ENCODE measurements around the gene BCL2.

Gene BCL2

DNA sequence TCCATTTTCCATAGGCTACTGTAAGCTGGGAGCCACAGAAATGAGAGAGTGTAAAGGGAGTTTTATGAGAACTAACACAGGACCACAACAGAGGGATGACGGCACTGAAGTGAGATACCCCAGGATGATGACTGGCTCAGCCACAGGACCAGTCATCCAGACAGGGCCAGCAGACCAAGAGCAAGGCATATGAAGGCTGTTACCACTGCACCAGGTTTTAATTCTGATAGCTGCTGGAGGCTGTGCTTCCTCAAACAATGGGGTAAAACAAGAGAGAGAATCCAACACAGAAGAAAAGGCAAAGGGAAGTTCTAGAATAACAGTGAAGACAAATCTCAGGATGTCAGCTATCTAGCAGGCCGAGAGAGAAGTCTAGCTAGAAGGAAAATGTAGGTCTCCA is 94.9 kb downstream of the BCL2 start:
- peak overlapping the region; percentile 32 for H3K27ac Mint-ChIP-seq
- H3K36me3 Mint-ChIP-seq, result peaks cover 49 to 77% of the 10 kb centered on the region in 2 donors
- ATAC-seq (replicated peaks) (peak; percentile 85 to 95), DNase-seq (no peak)
- no peak overlapping the region for H3K4me3 Mint-ChIP-seq
- no peaks in the 10 kb centered on the region for H3K27me3 Mint-ChIP-seq
- peaks cover 8 to 10% of the 10 kb centered on the region in 2 donors for H3K9me3 Mint-ChIP-seq
- peaks cover 39 to 70% of the 10 kb centered on the region in 2 donors for H3K4me1 Mint-ChIP-seq

DNA sequence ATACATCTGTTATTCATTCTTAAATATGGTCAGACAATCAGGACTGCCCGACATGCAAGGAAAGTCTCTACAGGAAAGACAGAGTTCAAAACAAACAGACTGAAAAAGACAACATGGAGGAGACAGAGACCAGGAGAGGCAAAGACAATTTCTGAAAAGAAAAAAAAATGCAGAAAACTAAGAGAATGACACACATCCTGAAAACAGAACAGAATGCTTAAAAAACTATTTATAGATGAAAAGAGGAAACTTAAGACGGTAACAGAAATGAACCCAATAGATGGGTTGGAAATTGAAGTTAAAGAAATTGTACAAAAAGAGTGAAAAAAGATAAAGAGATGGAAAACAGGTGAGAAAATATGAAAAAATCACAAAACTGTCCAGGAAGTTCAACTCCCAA is 95.7 kb downstream of the BCL2 start:
- H3K27me3 Mint-ChIP-seq, result no peaks in the 10 kb centered on the region
- peak in 1 of 2 donors; percentile 45 for ATAC-seq (replicated peaks)
- H3K36me3 Mint-ChIP-seq, result peaks cover 51 to 79% of the 10 kb centered on the region in 2 donors

DNA sequence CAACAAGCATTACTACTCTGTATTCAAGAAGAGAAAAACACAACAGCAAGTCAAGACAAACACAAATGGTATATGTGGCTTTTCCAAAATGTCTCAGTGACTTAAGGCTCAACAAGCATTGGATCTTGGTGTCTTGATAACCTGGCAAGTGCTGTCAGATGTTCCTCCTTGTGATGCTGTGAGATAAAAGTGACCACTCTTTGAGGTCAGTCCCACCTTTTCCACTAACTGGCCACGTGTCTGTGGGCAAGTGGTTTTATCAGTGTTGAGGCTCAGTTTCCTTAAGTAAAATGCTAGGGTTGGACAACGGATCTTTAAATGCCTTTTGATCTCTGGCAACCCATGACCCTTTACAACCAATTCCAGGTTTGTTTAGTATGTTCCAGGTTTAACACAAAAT is 98.7 kb downstream of the BCL2 start:
- H3K27me3 Mint-ChIP-seq, result no peaks in the 10 kb centered on the region
- H3K4me3 Mint-ChIP-seq, result no peak overlapping the region
- H3K9me3 Mint-ChIP-seq, result peaks cover 4 to 16% of the 10 kb centered on the region in 2 donors
- ATAC-seq (replicated peaks) (no peak), DNase-seq (no peak)
- peaks cover 56 to 88% of the 10 kb centered on the region in 2 donors for H3K4me1 Mint-ChIP-seq
- H3K36me3 Mint-ChIP-seq, result peaks cover 44 to 78% of the 10 kb centered on the region in 2 donors
- H3K27ac Mint-ChIP-seq, result peak overlapping the region; percentile 60

More for the DNA sequence above, 95.7 kb downstream of the BCL2 start:
- Mint-ChIP-seq H3K27ac (peak overlapping the region; percentile 63), H3K4me3 (peak overlapping the region; percentile 24 to 32), H3K4me1 (peaks cover 40 to 74% of the 10 kb centered on the region in 2 donors), H3K9me3 (peaks cover 9 to 10% of the 10 kb centered on the region in 2 donors)
- no peak for DNase-seq

DNA sequence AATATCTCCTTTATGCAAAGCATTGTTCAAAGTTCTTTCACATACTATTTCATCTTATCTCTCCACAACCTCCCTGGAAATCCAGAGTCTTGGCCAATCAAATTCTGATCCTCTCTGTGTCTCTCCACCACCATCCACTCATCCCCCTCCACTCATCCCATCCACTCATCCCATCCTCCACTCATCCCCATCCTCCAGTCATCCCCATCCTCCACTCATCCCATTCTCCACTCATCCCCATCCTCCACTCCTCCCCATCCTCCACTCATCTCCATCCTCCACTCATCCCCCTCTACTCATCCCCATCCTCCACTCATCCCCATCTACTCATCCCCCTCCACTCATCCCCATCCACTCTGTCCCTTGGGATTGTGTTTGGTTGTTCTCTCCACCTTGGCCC is 101.1 kb downstream of the BCL2 start:
- peaks cover 54 to 77% of the 10 kb centered on the region in 2 donors for H3K36me3 Mint-ChIP-seq
- DNase-seq, result no peak
- H3K4me1 Mint-ChIP-seq, result peaks cover 48 to 83% of the 10 kb centered on the region in 2 donors
- H3K27ac Mint-ChIP-seq, result peak overlapping the region; percentile 72
- H3K27me3 Mint-ChIP-seq, result no peaks in the 10 kb centered on the region
- no peak for ATAC-seq (replicated peaks)
- H3K9me3 Mint-ChIP-seq, result peaks cover 7 to 16% of the 10 kb centered on the region in 2 donors
- peak overlapping the region in 1 of 2 donors; percentile 27 for H3K4me3 Mint-ChIP-seq

DNA sequence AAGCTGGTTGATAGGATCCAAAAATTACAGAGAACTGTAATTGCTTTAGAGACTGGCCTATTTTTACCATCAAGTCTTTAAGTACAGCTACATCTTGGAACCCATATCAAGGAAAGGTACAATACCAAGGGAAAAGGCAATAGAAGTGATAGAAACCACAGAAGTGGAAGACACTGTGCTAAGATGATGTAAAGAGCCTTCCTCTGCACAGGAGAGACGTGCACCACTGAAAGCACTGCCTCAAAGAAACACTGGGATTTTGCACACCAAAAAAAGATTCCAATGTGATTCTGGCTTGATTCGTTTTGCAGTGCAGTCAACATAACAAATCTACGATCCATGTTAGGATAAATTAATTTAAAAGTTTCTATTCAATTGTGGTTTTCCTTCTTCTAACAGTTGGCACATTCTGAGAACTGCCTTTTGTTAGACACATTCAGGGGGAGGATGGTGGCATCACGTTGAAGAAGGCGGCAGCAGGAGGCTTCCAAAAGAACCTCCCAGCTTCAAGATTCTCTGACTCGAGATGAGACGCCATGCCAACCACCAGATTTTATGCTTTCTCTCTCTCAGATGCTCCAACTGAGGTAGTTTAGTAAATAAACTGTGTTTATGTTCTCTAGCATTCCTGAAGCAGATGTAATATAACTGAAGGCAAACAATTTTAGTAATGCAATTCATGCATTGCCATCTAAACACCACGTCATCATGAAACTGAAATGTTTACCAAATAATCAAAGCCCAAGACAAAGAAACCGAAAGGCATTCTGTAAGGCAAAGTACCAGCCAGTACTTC is 102.9 kb downstream of the BCL2 start:
- ATAC-seq (replicated peaks) (peak; percentile 19 to 34), DNase-seq (no peak)
- peaks cover 52 to 75% of the 10 kb centered on the region in 2 donors for H3K36me3 Mint-ChIP-seq
- H3K27ac Mint-ChIP-seq, result no peak overlapping the region
- no peaks in the 10 kb centered on the region for H3K27me3 Mint-ChIP-seq
- H3K4me1 Mint-ChIP-seq, result peaks cover 46 to 81% of the 10 kb centered on the region in 2 donors
- H3K4me3 Mint-ChIP-seq, result no peak overlapping the region
- H3K9me3 Mint-ChIP-seq, result peaks cover 6 to 9% of the 10 kb centered on the region in 2 donors

DNA sequence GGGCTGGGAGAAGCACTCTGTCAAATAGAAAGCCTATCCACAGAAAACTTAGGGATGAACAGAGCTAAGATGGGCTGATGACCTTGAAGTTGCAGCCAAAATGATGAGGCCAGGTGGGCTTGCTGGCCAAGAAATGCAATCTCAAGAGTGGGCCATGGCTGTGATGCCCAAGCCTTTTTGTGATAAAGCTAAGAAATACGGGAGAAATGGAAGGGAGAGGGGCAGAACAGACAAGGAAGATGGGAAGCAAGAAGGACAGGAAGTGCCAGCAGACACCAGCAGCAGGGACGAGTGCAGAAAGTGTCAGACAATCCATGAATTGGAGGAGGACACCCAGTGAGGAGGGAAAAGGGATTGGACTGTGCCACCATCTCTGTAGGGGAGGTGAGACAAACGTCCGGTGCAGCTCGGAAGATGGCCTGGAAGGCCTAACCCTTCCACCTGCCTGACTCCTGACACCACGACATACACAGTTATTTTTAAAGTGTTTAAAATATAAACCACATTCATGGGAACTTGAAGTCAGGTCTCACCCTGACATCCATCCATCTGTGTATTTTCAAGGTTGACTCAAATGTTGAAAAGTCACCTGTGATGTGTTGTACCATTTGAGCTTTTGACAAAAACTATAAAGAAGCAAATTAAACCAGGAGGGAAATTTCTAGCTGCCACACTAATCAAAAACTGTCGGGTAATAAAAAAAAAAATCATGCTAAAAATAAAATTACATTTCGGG is 105.5 kb downstream of the BCL2 start:
- Mint-ChIP-seq H3K36me3 (peaks cover 43 to 67% of the 10 kb centered on the region in 2 donors), H3K27me3 (no peaks in the 10 kb centered on the region), H3K4me1 (peaks cover 56 to 85% of the 10 kb centered on the region in 2 donors), H3K9me3 (peaks cover 6 to 9% of the 10 kb centered on the region in 2 donors), H3K27ac (peak overlapping the region; percentile 38), H3K4me3 (peak overlapping the region; percentile 3 to 5)
- ATAC-seq (replicated peaks) (no peak), DNase-seq (no peak)

DNA sequence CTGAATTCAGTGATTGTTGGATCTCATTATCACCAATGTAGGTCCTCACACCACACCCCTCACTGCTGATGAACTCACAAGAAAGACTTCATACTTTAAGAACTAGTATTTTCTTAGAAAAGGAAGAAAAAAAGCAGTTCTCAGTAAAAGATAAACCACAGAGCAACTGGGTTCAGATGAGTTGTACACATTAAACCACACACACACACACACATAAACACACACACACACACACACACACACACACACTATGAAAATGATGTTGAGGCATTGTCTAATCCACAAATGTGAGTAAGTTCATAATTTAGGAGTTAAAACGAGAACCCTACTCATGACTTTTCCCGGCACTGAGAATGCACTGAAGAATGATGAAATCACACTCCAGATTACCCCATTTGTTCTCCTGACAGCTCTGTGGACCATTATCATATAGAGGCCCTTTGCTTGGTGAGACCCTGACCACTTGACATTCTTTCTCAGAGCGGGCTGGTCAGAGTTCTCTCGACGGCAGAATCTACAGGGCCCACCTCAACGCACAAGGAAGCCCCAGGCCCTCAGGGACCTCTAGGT is 106.2 kb downstream of the BCL2 start:
- H3K9me3 Mint-ChIP-seq, result peaks cover 2 to 3% of the 10 kb centered on the region in 2 donors
- DNase-seq (no peak), ATAC-seq (replicated peaks) (peak in 1 of 2 donors; percentile 57)
- peaks cover 41 to 64% of the 10 kb centered on the region in 2 donors for H3K36me3 Mint-ChIP-seq
- peak overlapping the region; percentile 38 for H3K27ac Mint-ChIP-seq
- no peaks in the 10 kb centered on the region for H3K27me3 Mint-ChIP-seq
- no peak overlapping the region for H3K4me3 Mint-ChIP-seq
- H3K4me1 Mint-ChIP-seq, result peaks cover 56 to 85% of the 10 kb centered on the region in 2 donors

DNA sequence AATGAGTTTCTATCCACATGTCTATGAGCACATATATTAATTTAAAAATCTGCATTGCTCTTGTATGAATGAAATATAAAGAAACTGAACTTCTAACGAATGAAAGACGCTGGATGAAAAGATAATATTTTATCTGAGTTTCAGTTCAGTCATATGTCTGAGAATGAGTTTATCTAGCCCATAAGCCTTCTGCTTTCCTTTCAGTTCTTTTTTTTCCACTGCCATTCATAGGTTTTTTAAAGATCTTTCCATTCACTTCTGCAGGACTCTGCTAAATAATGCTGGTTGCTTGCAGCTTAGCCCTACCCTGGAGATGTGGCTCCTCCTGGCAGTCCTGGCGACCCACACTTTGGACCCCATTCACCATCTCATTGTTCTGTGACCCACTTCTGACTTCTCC is 109.0 kb downstream of the BCL2 start:
- Mint-ChIP-seq H3K36me3 (peaks cover 43 to 59% of the 10 kb centered on the region in 2 donors), H3K4me1 (peaks cover 62 to 85% of the 10 kb centered on the region in 2 donors), H3K4me3 (peak overlapping the region; percentile 2 to 54), H3K27ac (no peak overlapping the region), H3K9me3 (peaks cover 0 to 3% of the 10 kb centered on the region in 2 donors), H3K27me3 (no peaks in the 10 kb centered on the region)
- peak; percentile 31 to 35 for ATAC-seq (replicated peaks)
- DNase-seq, result no peak

DNA sequence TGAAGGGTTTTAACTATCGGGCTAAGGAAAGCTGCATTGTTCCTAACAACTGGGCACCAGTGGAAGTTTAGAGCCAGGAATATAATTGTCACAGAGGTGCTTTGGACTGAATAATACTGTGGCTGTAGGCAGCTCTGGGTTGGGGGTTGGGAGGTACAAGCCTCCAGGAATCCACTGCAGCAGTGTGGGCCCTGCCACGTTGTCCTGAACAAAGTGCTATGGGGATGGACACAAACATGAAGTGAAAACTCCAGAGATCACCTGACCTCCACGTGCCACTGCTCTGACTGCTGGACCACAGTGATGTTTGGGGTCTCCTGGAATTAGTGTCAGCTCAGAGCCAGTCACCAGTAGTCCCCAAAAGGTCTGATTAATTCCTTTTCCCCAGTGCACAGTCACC is 110.9 kb downstream of the BCL2 start:
- ATAC-seq (replicated peaks) (no peak), DNase-seq (no peak)
- H3K27me3 Mint-ChIP-seq, result no peaks in the 10 kb centered on the region
- peaks cover 44 to 57% of the 10 kb centered on the region in 2 donors for H3K36me3 Mint-ChIP-seq
- H3K27ac Mint-ChIP-seq, result peak overlapping the region; percentile 22
- no peaks in the 10 kb centered on the region for H3K9me3 Mint-ChIP-seq
- peak overlapping the region; percentile 30 to 70 for H3K4me3 Mint-ChIP-seq
- H3K4me1 Mint-ChIP-seq, result peaks cover 63 to 89% of the 10 kb centered on the region in 2 donors

DNA sequence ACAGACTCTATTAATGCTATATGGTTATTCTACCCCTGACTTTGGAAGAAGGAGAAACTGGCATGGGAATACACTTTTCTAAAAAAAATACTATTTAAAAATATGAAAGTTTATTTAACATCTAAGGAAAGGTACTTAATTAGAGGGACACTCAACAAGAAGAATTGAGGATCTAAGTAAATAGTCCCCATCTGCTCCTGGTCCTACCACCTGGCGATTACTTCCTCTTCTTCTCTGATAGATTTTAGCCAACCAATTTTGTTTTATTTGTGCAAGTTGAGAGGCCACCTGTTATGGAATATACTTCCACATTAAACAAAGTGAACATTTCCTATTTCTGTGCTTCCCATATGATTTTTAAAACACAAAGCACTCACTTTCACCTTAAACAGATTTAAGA is 111.7 kb downstream of the BCL2 start:
- Mint-ChIP-seq H3K9me3 (no peaks in the 10 kb centered on the region), H3K27me3 (no peaks in the 10 kb centered on the region), H3K27ac (peak overlapping the region; percentile 22), H3K4me1 (peaks cover 59 to 80% of the 10 kb centered on the region in 2 donors), H3K4me3 (peak overlapping the region; percentile 6 to 70), H3K36me3 (peaks cover 43 to 55% of the 10 kb centered on the region in 2 donors)
- ATAC-seq (replicated peaks) (peak; percentile 35 to 40), DNase-seq (no peak)

DNA sequence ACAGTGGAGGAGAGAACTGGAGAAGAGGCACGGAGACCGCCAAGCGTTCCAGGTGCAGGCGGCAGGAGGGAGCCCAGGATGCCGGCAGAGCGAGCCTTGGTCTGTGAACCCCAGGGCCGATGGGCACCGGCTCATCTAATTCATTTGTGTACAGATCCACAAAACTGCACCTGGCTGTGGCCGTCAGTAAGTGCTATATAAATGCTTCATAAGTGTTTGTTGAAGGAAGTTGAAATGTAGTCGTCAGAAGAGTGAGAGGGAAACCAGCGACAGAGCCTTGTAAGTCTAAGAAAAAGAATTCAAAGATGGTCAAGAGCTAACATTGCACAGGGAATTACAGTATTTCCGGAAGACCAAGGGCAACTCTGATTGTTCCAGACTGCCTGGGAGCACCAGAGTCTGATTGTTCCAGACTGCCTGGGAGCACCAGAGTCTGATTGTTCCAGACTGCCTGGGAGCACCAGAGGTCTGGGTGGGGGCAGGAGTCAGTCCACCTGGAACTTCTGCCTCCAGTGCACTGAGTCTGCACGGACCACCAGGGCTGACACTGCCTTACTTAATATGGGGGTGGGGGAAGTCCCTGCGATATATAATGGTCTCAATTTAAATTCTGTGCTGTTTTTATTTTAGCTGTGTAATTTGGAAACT is 112.3 kb downstream of the BCL2 start:
- Mint-ChIP-seq H3K4me1 (peaks cover 59 to 80% of the 10 kb centered on the region in 2 donors), H3K27ac (peak overlapping the region; percentile 32), H3K36me3 (peaks cover 44 to 51% of the 10 kb centered on the region in 2 donors), H3K9me3 (no peaks in the 10 kb centered on the region), H3K4me3 (peak overlapping the region; percentile 51 to 64), H3K27me3 (no peaks in the 10 kb centered on the region)
- DNase-seq (peak; percentile 21), ATAC-seq (replicated peaks) (peak; percentile 76 to 78)

DNA sequence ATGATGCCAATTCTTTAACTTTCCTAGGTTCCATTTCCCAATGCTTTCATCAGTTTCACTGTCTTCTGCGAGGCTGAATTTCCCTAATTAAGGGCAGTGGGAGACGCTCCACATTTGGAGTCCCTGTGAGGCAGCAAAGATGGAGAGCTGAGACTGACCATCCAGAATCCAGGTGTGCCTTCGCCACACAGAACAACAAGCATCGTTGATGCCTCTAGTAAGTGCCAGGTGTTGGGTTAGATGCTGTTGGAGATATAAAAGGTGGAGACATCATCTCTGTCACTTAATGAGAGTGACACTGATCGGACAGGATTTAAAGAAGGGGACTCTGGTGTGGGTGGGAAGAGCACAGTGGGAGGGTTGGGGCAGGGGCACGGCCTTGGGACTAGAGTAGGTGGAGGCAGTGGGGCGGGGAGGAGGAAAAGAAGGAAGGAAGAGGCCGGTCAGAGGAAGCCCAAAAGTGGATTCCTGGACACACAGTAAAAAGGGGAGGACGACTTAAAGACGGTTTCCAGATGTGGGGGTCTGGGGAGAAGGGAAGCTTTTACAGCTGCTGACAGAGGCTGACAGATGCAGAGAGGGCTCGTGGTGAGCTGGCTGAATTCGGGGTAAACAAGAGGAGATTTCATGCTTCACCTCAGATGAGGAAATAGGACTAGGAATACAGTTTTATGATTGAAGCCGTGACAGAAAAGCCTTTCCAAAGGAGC is 113.0 kb downstream of the BCL2 start:
- peak overlapping the region; percentile 51 to 64 for H3K4me3 Mint-ChIP-seq
- DNase-seq (no peak), ATAC-seq (replicated peaks) (peak in 1 of 2 donors; percentile 11)
- peaks cover 39 to 47% of the 10 kb centered on the region in 2 donors for H3K36me3 Mint-ChIP-seq
- H3K4me1 Mint-ChIP-seq, result peaks cover 58 to 75% of the 10 kb centered on the region in 2 donors
- H3K27ac Mint-ChIP-seq, result peak overlapping the region; percentile 32
- no peaks in the 10 kb centered on the region for H3K9me3 Mint-ChIP-seq
- no peaks in the 10 kb centered on the region for H3K27me3 Mint-ChIP-seq

DNA sequence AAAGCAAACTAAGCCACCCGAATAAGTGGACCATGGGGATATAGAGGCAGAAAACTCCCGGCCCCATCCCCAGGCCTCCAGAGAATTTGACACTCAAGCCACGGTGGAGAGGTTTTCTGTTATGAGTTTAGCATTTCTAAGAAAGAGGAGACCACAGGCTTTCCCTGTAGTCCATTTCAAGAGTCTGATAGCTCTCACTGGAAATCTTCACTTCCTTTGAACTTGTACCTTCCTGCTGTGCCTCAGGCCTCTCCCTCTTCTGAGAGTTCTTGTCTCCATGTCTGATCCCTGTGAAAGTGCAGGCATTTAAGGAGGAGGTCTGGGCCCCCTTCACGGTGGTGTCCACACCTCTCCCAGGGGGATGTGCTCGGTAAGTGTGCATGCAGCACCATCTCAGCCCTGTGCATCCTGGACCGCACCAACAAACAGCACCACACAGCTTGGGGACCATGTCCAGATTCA is 113.7 kb downstream of the BCL2 start:
- H3K4me3 Mint-ChIP-seq, result peak overlapping the region; percentile 2 to 49
- no peak for DNase-seq
- no peaks in the 10 kb centered on the region for H3K9me3 Mint-ChIP-seq
- H3K4me1 Mint-ChIP-seq, result peaks cover 54 to 67% of the 10 kb centered on the region in 2 donors
- H3K27ac Mint-ChIP-seq, result peak overlapping the region; percentile 86
- peaks cover 39 to 43% of the 10 kb centered on the region in 2 donors for H3K36me3 Mint-ChIP-seq
- ATAC-seq (replicated peaks), result peak; percentile 33
- no peaks in the 10 kb centered on the region for H3K27me3 Mint-ChIP-seq

Data from stimulated activated naive B cell treated with anti-CD40 and anti-IgM and Interleukin-4, amounts not matched to agents 10 μg/mL and 1 μg/mL and 100 μg/mL, for 72 hours (primary cell).